Neural cell (in vitro differentiated cells): ENCODE results near the gene VHLL. TPM values are rescaled to one million over a fixed set of nuclear protein-coding genes. Genes with fewer than 3 reads are reported as not detected.
A peak's percentile ranks its signal among the peaks of the same experiment; 100 is the strongest.

Experiments
- H2AFZ ChIP-seq: fragments of 200-600, 300-800 bp; sonication (generic), shearing (Covaris generic); 2 replicates; pipeline ENCODE4 v1.6.0; 2014; ENCODE audit warnings: low read depth, mild to moderate bottlenecking, antibody characterized with exemption, low read length, moderate library complexity
- H3F3A ChIP-seq: fragments of 200-600 bp; shearing (Covaris generic); 2 replicates; pipeline ENCODE4 v1.6.1; 2016; ENCODE audit warnings: mild to moderate bottlenecking, moderate library complexity, mixed read lengths, antibody characterized with exemption, low read length; ENCODE audit not compliant: insufficient read depth, poor library complexity, severe bottlenecking
- H3K27ac ChIP-seq: fragments of 200-600, 300-800 bp; sonication (generic), shearing (Covaris generic); 2 replicates; pipeline ENCODE4 v1.5.1; 2014; ENCODE audit warnings: mild to moderate bottlenecking, low read length, moderate library complexity
- H3K27me3 ChIP-seq: fragments of 300-800, 200-600 bp; sonication (generic), shearing (Covaris generic); 2 replicates; pipeline ENCODE4 v1.6.0; 2014; ENCODE audit warnings: mild to moderate bottlenecking, low read depth, low read length, moderate library complexity; ENCODE audit not compliant: insufficient read depth
- H3K36me3 ChIP-seq: fragments of 300-800, 200-600 bp; sonication (generic), shearing (Covaris generic); 2 replicates; pipeline ENCODE4 v1.5.1; 2014; ENCODE audit warnings: mild to moderate bottlenecking, antibody characterized with exemption, low read length, moderate library complexity; ENCODE audit not compliant: insufficient read depth
- H3K4me2 ChIP-seq: fragments of 300-800, 200-600 bp; sonication (generic), shearing (Covaris generic); 2 replicates; pipeline ENCODE4 v1.6.0; 2014; ENCODE audit warnings: mild to moderate bottlenecking, low read length
- H3K4me3 ChIP-seq: fragments of 300-800, 200-600 bp; sonication (generic), shearing (Covaris generic); 2 replicates; pipeline ENCODE4 v1.5.1; 2014; ENCODE audit warnings: mild to moderate bottlenecking, low read length, moderate library complexity
- H3K79me2 ChIP-seq: fragments of 200-600 bp; shearing (Covaris generic); replicated peaks from 2 replicates; pipeline ENCODE4 v1.6.0; 2014; ENCODE audit warnings: mild to moderate bottlenecking, low read length, moderate library complexity; ENCODE audit not compliant: insufficient read depth
- H3K9ac ChIP-seq: fragments of 300-800, 200-600 bp; sonication (generic), shearing (Covaris generic); 2 replicates; pipeline ENCODE4 v1.6.1; 2016; ENCODE audit warnings: mild to moderate bottlenecking, low read length, mixed read lengths
- H3K9me2 ChIP-seq: fragments of 200-600 bp; shearing (Covaris generic); 2 replicates; pipeline ENCODE4 v1.6.1; 2016; ENCODE audit warnings: mild to moderate bottlenecking, low read length, mixed read lengths; ENCODE audit not compliant: insufficient read depth
- H3K9me3 ChIP-seq: fragments of 200-600, 300-800 bp; sonication (generic), shearing (Covaris generic); 2 replicates; pipeline ENCODE4 v1.6.1; 2016; ENCODE audit warnings: mild to moderate bottlenecking, mixed run types, low read length, moderate library complexity, mixed read lengths
- H4K20me1 ChIP-seq: fragments of 200-600 bp; shearing (Covaris generic); 2 replicates; pipeline ENCODE4 v1.6.1; 2016; ENCODE audit warnings: mild to moderate bottlenecking, mixed run types; ENCODE audit not compliant: insufficient read depth
- CTCF ChIP-seq: fragments of 450-650 bp; IDR thresholded peaks from 2 replicates; pipeline ENCODE4 v1.5.1; 2014; ENCODE audit warnings: antibody characterized with exemption, mild to moderate bottlenecking, moderate library complexity; ENCODE audit not compliant: poor library complexity, severe bottlenecking
- EP300 ChIP-seq: fragments of 450-650 bp; conservative IDR thresholded peaks from 2 replicates; pipeline ENCODE4 v1.6.1; 2014; ENCODE audit warnings: antibody characterized with exemption, mild to moderate bottlenecking, moderate library complexity; ENCODE audit not compliant: poor library complexity, severe bottlenecking
- EZH2 ChIP-seq: fragments of 200-600, 300-800 bp; shearing (Covaris generic), sonication (generic); IDR thresholded peaks from 2 replicates; pipeline ENCODE4 v1.6.1; 2014; ENCODE audit warnings: antibody characterized with exemption, low read length, borderline replicate concordance, mild to moderate bottlenecking; ENCODE audit not compliant: insufficient read depth, poor library complexity, severe bottlenecking
- MXI1 ChIP-seq: fragments of 450-650 bp; conservative IDR thresholded peaks from 2 replicates; pipeline ENCODE4 v1.6.1; 2014; ENCODE audit warnings: antibody characterized with exemption, mild to moderate bottlenecking; ENCODE audit not compliant: poor library complexity, severe bottlenecking
- POLR2AphosphoS5 ChIP-seq: IDR thresholded peaks from 2 replicates; pipeline ENCODE4 v1.6.1; 2012
- RAD21 ChIP-seq: fragments of 450-650 bp; conservative IDR thresholded peaks from 2 replicates; pipeline ENCODE4 v1.6.1; 2014; ENCODE audit warnings: antibody characterized with exemption, mild to moderate bottlenecking, moderate library complexity
- REST ChIP-seq: IDR thresholded peaks from 2 replicates; pipeline ENCODE4 v1.6.1; 2012; ENCODE audit warnings: borderline replicate concordance
- SMC3 ChIP-seq: fragments of 450-650 bp; conservative IDR thresholded peaks from 2 replicates; pipeline ENCODE4 v1.6.1; 2014; ENCODE audit warnings: antibody characterized with exemption, mild to moderate bottlenecking, moderate library complexity; ENCODE audit not compliant: poor library complexity
- TAF1 ChIP-seq: IDR thresholded peaks from 2 replicates; pipeline ENCODE4 v1.6.1; 2012; ENCODE audit warnings: low read depth
- polyA plus RNA-seq: library from polyadenylated mRNA; depleted of rRNA; stranded (reverse); fragments of >200 nt; gene quantifications from 2 replicates; pipeline ENCODE4 v1.2.3, GENCODE V29; 2014

VHLL gene
- polyA plus RNA-seq, 1 donor from 2014 or later: 1.8 TPM

- no peaks in the 10 kb centered on the region for H3F3A ChIP-seq
- H2AFZ ChIP-seq: no peak overlapping the region
- no peak for TF ChIP-seq TAF1
- TF ChIP-seq POLR2AphosphoS5: peak; percentile 49
- no peaks in the 10 kb centered on the region for H3K9me3 ChIP-seq
- peaks cover 6% of the 10 kb centered on the region for H3K79me2 ChIP-seq
- H4K20me1 ChIP-seq: no peaks in the 10 kb centered on the region
- H3K4me2 ChIP-seq: no peak overlapping the region
- H3K9ac ChIP-seq: no peak overlapping the region
- H3K36me3 ChIP-seq: no peaks in the 10 kb centered on the region
- H3K9me2 ChIP-seq: no peaks in the 10 kb centered on the region
- no peaks in the 10 kb centered on the region for H3K27me3 ChIP-seq
- H3K4me3 ChIP-seq: no peak overlapping the region
- H3K27ac ChIP-seq: no peak overlapping the region
Observed at GRCh38 chr1:156342166-156342955, 43.3 kb upstream of the VHLL start.

GRCh38 chr1:156338180-156338976 is 39.3 kb upstream of the VHLL start, which contains the start of the genes CCT3 and TSACC:
CCT3 (minus strand) TSS chr1:156338292; CDS start chr1:156338184, 108 bp downstream.
TSACC (plus strand) TSS chr1:156338526; CDS start chr1:156339758, 1,232 bp downstream.
- H3K9ac ChIP-seq: peak within 1 kb of the TSS; percentile 79
- H3K79me2 ChIP-seq: peaks cover 29% of the 10 kb centered on the region
- H3K27me3 ChIP-seq: no peaks in the 10 kb centered on the region
- peak within 1 kb of the TSS; percentile 59 for H2AFZ ChIP-seq
- peak within 1 kb of the TSS; percentile 53 for H3K4me2 ChIP-seq
- peak within 1 kb of the TSS; percentile 82 for H3K4me3 ChIP-seq
- H3K9me3 ChIP-seq: no peaks in the 10 kb centered on the region
- H3K27ac ChIP-seq: peak within 1 kb of the TSS; percentile 75
- no peaks in the 10 kb centered on the region for H4K20me1 ChIP-seq
- H3K9me2 ChIP-seq: no peaks in the 10 kb centered on the region
- TF ChIP-seq CTCF (no peak), EZH2 (no peak), TAF1 (peak; percentile 22), EP300 (no peak), RAD21 (no peak), POLR2AphosphoS5 (peak; percentile 79), MXI1 (peak; percentile 99), SMC3 (peak; percentile 35), REST (peak; percentile 61)
- no peaks in the 10 kb centered on the region for H3F3A ChIP-seq
- peaks cover 12% of the 10 kb centered on the region for H3K36me3 ChIP-seq
